HG02678 (cell line): Measurements from ENCODE around the gene RNF207.

Source experiments
- ATAC-seq: cut with Tn5 transposase; IDR thresholded peaks from one replicate; pipeline ENCODE4 v1.9.1; 2021; ENCODE audit warnings: mild to moderate bottlenecking, moderate library complexity; ENCODE audit not compliant: unreplicated experiment

The RNF207 gene

GRCh38 chr1:6205849-6206519 lies at the start of gene RNF207:
Gene RNF207, plus strand, starts transcription at chr1:6206119. Its CDS starts 417 bp downstream, at chr1:6206536.
- peak; percentile 52 for ATAC-seq

GRCh38 chr1:6157132-6157527 lies 48.8 kb upstream of the RNF207 start:
- ATAC-seq: no peak

- no peak for ATAC-seq
Measured at GRCh38 chr1:6157528-6158174, 48.3 kb upstream of the RNF207 start.

GRCh38 chr1:6158181-6158580 lies 47.7 kb upstream of the RNF207 start:
- no peak for ATAC-seq

DNA sequence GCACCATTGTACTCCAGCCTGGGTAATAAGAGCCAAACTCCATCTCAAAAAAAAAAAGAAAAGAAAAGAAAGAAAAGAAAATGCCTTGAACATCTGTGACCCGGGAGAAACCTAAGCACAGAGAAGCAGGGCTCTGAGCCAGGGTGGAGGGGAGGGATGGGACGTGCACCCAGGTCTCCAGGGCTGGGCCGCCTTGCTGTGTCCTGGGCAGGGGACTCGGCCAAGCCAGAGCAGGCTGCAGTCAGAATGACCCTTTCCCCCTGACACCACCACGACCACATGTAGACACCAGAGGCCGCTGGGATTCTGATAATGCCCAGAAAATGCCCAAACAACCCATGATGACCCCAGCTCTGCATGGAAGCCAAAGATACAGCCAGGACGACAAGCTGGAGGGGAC lies 43.6 kb upstream of the RNF207 start:
- ATAC-seq: no peak

DNA sequence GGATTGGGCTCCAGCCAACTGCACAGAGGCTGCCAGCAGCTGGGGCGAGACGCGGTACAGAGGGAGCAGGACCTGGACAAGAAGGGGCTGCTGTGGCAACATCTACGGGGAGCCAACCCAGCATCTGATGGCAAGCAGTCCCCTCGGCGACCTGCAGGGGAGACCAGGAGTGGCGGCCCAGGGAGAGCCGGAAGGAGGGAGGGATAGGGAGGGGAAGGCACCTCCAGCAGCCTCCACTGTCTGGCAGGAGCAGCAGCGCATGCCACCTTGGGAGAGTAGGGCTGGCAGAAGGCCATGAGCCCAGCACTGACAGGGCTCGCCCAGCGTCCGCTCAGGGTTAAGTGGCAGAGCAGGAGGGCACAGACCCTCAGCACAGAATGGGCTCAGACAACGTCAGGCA lies 43.1 kb upstream of the RNF207 start:
- ATAC-seq: no peak

GRCh38 chr1:6163191-6163972 lies 42.5 kb upstream of the RNF207 start:
- ATAC-seq: no peak

- no peak for ATAC-seq
Measured at GRCh38 chr1:6163973-6164617, 41.8 kb upstream of the RNF207 start.

GRCh38 chr1:6165027-6165426 lies 40.9 kb upstream of the RNF207 start:
- ATAC-seq: no peak

DNA sequence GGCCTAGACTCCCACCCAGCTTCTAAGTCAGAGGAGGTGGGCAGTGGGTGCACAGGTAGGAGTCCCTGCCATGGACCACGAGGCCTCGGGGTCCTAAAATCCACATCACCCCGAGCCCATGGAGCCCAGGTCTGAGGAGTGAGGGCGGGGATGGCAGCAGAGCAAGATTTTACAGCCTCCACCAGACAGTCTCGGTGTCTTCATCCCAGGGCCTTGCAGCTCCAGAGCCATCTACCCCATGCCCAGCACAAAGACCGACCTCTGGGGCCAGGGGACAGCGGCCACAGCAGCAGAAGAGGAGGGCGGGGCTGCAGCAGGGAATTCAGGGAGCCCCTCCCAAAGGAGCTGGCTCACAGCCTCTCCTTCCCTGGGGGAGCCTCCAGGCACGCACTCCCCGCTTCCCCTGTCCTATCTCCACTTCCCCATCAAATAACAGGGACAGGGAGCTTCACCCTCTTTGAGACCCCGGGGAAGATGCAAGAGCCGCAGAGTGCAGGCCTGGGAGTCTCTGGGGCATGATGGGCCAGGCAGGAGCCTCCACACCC lies 40.4 kb upstream of the RNF207 start:
- ATAC-seq: no peak

DNA sequence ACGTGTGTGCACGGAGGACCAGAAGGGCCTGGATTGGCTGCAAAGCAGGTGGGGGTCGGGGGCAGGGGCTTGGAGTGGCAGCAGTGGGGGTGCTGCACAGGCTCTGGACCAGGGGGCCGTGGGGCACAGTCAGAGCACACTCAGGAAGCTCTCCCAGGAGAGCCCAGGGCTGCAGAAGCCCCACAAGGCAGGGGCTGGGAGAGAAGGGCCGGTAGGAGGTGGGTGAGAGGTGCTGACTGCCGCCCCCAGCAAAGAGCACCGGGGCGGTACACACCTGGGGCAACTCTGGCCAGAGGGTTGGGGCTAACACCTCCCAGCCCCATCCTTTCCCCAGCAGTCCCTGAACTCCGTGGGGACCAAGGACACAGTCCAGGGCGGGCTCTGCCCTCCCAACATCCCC lies 39.7 kb upstream of the RNF207 start:
- ATAC-seq: no peak

- ATAC-seq: no peak
Measured at GRCh38 chr1:6166655-6167390, 39.1 kb upstream of the RNF207 start.

DNA sequence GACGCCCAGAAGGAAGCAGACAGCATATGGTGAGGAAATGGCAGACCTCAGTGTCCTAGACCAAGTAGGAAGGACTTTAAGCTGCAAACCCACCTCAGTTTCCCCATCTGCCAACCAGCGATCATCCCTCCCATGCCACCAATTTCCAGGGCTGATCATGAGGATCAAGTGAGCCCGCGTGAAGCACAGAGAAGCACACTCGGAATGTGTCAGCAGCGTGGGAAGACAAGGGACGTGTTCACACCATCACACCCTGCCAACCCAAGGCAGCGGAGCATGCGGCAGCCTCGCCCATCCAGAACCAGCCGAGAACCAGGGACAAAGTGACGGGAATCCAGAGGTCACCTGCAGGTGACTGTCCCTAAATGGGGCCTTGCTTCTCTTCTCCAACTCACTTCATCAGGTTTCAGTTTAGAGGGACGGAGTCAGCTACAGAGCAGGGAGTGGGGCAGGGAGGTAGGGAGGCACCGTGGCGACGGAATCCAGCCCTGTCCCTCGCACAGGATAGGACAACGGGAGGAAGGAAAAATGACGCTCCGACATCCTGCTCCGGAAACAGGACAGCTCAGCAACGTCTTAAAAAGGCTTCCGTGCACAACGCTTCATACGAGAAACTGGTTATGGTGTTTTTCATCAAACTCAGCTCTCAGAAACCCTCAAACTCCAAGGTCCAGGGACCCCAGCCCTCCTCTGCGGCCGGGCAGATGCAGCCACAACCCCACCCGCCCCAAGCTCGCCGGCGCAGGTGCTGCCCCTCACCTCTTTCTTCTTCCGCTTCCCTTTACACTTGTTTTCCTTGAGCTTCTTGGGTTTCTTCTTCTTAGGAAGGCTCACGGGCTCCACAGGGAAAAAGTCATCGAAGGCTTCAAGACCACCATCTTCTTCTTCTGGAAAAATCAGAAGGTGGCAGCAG lies 38.3 kb upstream of the RNF207 start:
- ATAC-seq: no peak

DNA sequence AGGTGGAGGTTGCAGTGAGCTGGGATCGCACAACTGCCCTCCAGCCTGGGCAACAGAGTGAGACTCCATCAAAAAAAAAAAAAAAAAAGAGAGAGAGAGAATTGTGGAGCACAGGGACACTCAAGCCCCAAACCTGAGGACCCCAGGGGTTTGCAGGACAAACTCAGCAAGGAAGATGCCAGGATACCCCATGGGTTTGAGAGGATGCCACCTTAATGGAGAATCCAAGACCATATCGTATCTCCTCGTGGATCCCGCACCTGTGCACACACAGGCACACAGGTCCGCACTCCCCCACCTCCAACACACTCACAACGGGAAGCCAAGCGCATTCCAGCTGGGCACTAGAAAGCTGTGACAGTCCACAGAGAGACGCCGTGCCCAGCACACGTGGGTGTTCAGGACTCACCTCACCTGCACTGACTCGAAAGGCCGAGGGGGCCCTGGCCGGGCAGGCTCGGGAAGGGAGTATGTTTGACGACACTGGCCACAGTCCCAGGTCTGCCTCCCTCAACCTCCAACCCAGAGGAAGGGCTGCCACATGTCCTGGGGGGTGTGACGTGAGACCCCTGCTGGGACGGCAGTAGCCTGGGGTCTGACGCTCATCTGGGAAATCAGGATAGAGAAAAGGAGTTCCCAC lies 36.9 kb upstream of the RNF207 start:
- no peak for ATAC-seq

DNA sequence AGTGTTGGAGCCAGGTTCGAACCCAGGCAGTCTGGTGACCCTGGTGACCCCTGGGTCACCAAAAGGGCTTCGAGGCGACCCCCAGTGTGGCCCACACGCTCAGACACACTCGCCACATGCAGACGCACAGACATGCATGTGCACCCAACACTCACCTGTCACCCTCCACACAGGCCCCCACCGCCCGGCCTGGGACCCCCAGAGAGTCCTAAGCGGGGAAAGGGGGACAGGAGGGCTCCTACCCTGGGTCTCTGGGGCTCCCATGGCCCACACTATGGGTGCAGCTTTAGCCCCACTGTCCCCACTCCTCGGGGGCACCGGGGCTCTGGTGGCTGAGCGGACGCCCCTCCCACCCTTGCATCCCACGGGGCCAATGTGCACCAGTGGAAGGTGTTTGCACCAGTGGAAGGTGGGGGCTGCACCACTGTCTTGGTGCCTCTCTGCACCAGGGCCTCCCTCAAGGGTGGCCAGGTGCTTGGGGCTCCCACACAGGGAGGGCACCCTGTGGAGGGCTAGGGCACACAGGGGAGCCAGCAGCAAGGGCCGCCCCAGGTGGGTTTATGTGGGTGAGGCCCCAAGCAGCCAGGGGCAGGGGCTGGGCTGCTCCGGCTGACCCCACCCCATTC lies 35.7 kb upstream of the RNF207 start:
- ATAC-seq: no peak

- ATAC-seq: no peak
Measured at GRCh38 chr1:6170742-6171201, 35.1 kb upstream of the RNF207 start.

GRCh38 chr1:6171548-6172124 lies 34.3 kb upstream of the RNF207 start:
- no peak for ATAC-seq

- no peak for ATAC-seq
Measured at GRCh38 chr1:6172549-6172948, 33.4 kb upstream of the RNF207 start.
